GM12864 (cell line): ENCODE results near the gene MAB21L1.

Experiments used
- DNase-seq: peaks from one replicate; pipeline ENCODE4 v3.0.0-alpha.2; 2011; ENCODE audit warnings: low read depth
- H3K4me3 ChIP-seq: 2 replicates; pipeline ENCODE4 v1.5.1; 2011; ENCODE audit warnings: mild to moderate bottlenecking, low read depth, low read length, control low read depth
- CTCF ChIP-seq: IDR thresholded peaks from 2 replicates; pipeline ENCODE4 v1.5.1; 2011; ENCODE audit warnings: low read depth, mild to moderate bottlenecking, moderate library complexity, low read length, control low read depth, inconsistent platforms; ENCODE audit errors: missing control alignments

Gene MAB21L1

GRCh38 chr13:35469806-35470525 lies 6.5 kb downstream of the MAB21L1 start:
- no peak for TF ChIP-seq CTCF
- DNase-seq, result no peak
- H3K4me3 ChIP-seq, result no peak overlapping the region

- no peak for TF ChIP-seq CTCF
- no peak for DNase-seq
Observed at GRCh38 chr13:35468195-35468594, 8.3 kb downstream of the MAB21L1 start.

GRCh38 chr13:35465371-35465770 lies 11.1 kb downstream of the MAB21L1 start:
- H3K4me3 ChIP-seq, result no peak overlapping the region
- no peak for DNase-seq

More at GRCh38 chr13:35468195-35468594, 8.3 kb downstream of the MAB21L1 start:
- H3K4me3 ChIP-seq, result no peak overlapping the region

GRCh38 chr13:35460061-35460460 lies 16.4 kb downstream of the MAB21L1 start:
- no peak overlapping the region for H3K4me3 ChIP-seq
- no peak for TF ChIP-seq CTCF
- no peak for DNase-seq

More at GRCh38 chr13:35465371-35465770, 11.1 kb downstream of the MAB21L1 start:
- no peak for TF ChIP-seq CTCF

- DNase-seq, result no peak
- no peak overlapping the region for H3K4me3 ChIP-seq
- TF ChIP-seq CTCF, result no peak
Observed at GRCh38 chr13:35457258-35457657, 19.2 kb downstream of the MAB21L1 start.

- DNase-seq, result no peak
- TF ChIP-seq CTCF, result no peak
- no peak overlapping the region for H3K4me3 ChIP-seq
Observed at GRCh38 chr13:35455022-35455421, 21.5 kb downstream of the MAB21L1 start.

- no peak for DNase-seq
- no peak for TF ChIP-seq CTCF
- no peak overlapping the region for H3K4me3 ChIP-seq
Observed at GRCh38 chr13:35449821-35450220, 26.7 kb downstream of the MAB21L1 start.
